HG02970 (cell line): ENCODE results near the gene RAPGEF3.

ENCODE experiments used
- ATAC-seq: cut with Tn5 transposase; IDR thresholded peaks from one replicate; pipeline ENCODE4 v1.9.1; 2021; ENCODE audit warnings: mild to moderate bottlenecking, moderate library complexity, moderate number of reproducible peaks; ENCODE audit not compliant: unreplicated experiment, low FRiP score

RAPGEF3 gene

GRCh38 chr12:47762850-47763465 lies 4.3 kb upstream of the RAPGEF3 start:
- ATAC-seq = no peak

GRCh38 chr12:47758584-47758833 lies 171 bp downstream of the RAPGEF3 start:
- ATAC-seq = no peak

GRCh38 chr12:47757840-47758583 lies 668 bp downstream of the RAPGEF3 start:
- no peak for ATAC-seq

GRCh38 chr12:47757364-47757839 lies 1.3 kb downstream of the RAPGEF3 start:
- no peak for ATAC-seq

- ATAC-seq = peak; percentile 45
Measured at GRCh38 chr12:47755655-47756562, 2.8 kb downstream of the RAPGEF3 start.

- no peak for ATAC-seq
Measured at GRCh38 chr12:47754881-47755280, 3.8 kb downstream of the RAPGEF3 start.

- ATAC-seq = no peak
Measured at GRCh38 chr12:47754126-47754525, 4.6 kb downstream of the RAPGEF3 start.

- no peak for ATAC-seq
Measured at GRCh38 chr12:47753021-47754001, 5.4 kb downstream of the RAPGEF3 start.

- no peak for ATAC-seq
Measured at GRCh38 chr12:47752552-47752951, 6.1 kb downstream of the RAPGEF3 start.

GRCh38 chr12:47752121-47752520 lies 6.6 kb downstream of the RAPGEF3 start:
- no peak for ATAC-seq

GRCh38 chr12:47751561-47751960 lies 7.1 kb downstream of the RAPGEF3 start:
- ATAC-seq = no peak

- ATAC-seq = no peak
Measured at GRCh38 chr12:47750916-47751470, 7.7 kb downstream of the RAPGEF3 start.

- no peak for ATAC-seq
Measured at GRCh38 chr12:47750229-47750798, 8.4 kb downstream of the RAPGEF3 start.

GRCh38 chr12:47748899-47749298 lies 9.8 kb downstream of the RAPGEF3 start:
- ATAC-seq = no peak

GRCh38 chr12:47748507-47748828 lies 10.2 kb downstream of the RAPGEF3 start:
- no peak for ATAC-seq

GRCh38 chr12:47747596-47748506 lies 10.8 kb downstream of the RAPGEF3 start:
- ATAC-seq = no peak

- no peak for ATAC-seq
Measured at GRCh38 chr12:47747126-47747525, 11.6 kb downstream of the RAPGEF3 start.

GRCh38 chr12:47746523-47746922 lies 12.2 kb downstream of the RAPGEF3 start:
- ATAC-seq = no peak

GRCh38 chr12:47746073-47746472 lies 12.6 kb downstream of the RAPGEF3 start:
- no peak for ATAC-seq
